IPS-20b (cell line): ENCODE measurements around the gene GBP5.
"Not testable (repeated sequence)": the region's sequence is repeated elsewhere in the genome, so short reads cannot be mapped to it uniquely, and the experiment has no call there.

Source experiments
- H3K27ac ChIP-seq: one replicate; pipeline ENCODE4 v1.5.1; 2013; ENCODE audit warnings: low read length
- H3K27me3 ChIP-seq: 2 replicates; pipeline ENCODE4 v1.6.1; 2013; ENCODE audit warnings: mild to moderate bottlenecking, low read length, inconsistent platforms; ENCODE audit not compliant: insufficient read depth
- H3K36me3 ChIP-seq: 2 replicates; pipeline ENCODE4 v1.6.1; 2013; ENCODE audit warnings: low read depth, mild to moderate bottlenecking, inconsistent platforms, low read length, moderate library complexity; ENCODE audit not compliant: insufficient read depth
- H3K4me1 ChIP-seq: 2 replicates; pipeline ENCODE4 v1.6.1; 2013; ENCODE audit warnings: mild to moderate bottlenecking, control low read depth, inconsistent platforms, low read length, moderate library complexity; ENCODE audit not compliant: insufficient read depth
- H3K4me3 ChIP-seq: 2 replicates; pipeline ENCODE4 v1.5.1; 2013; ENCODE audit warnings: mild to moderate bottlenecking, low read length, inconsistent platforms
- H3K9ac ChIP-seq: 2 replicates; pipeline ENCODE4 v1.6.1; 2013; ENCODE audit warnings: low read depth, mild to moderate bottlenecking, inconsistent platforms, low read length, moderate library complexity
- H3K9me3 ChIP-seq: 2 replicates; pipeline ENCODE4 v1.6.1; 2013; ENCODE audit warnings: mild to moderate bottlenecking, low read depth, low read length, inconsistent platforms; ENCODE audit not compliant: insufficient read depth

Gene GBP5

GRCh38 chr1:89299739-89300463 is 27.2 kb upstream of the GBP5 start:
- H3K9ac ChIP-seq, H3K9me3 ChIP-seq, H3K4me1 ChIP-seq, H3K4me3 ChIP-seq, H3K27ac ChIP-seq, H3K36me3 ChIP-seq, H3K27me3 ChIP-seq: not testable (repeated sequence)

GRCh38 chr1:89298461-89298860 is 25.8 kb upstream of the GBP5 start:
- Histone ChIP-seq H3K4me1 (no peaks in the 10 kb centered on the region), H3K36me3 (no peaks in the 10 kb centered on the region), H3K9me3 (no peaks in the 10 kb centered on the region), H3K27me3 (no peaks in the 10 kb centered on the region), H3K9ac (no peak overlapping the region), H3K27ac (no peak overlapping the region), H3K4me3 (no peak overlapping the region)

GRCh38 chr1:89295187-89295586 is 22.5 kb upstream of the GBP5 start:
- Histone ChIP-seq H3K27ac (no peak overlapping the region), H3K4me3 (no peak overlapping the region), H3K9ac (no peak overlapping the region), H3K9me3 (0 out of 2 replicates have a peak, but pooled peaks cover 4% of the 10 kb centered on the region), H3K27me3 (no peaks in the 10 kb centered on the region), H3K36me3 (no peaks in the 10 kb centered on the region), H3K4me1 (no peaks in the 10 kb centered on the region)

- Histone ChIP-seq H3K27ac (no peak overlapping the region), H3K4me1 (no peaks in the 10 kb centered on the region), H3K27me3 (no peaks in the 10 kb centered on the region), H3K9ac (no peak overlapping the region), H3K4me3 (no peak overlapping the region), H3K36me3 (no peaks in the 10 kb centered on the region), H3K9me3 (0 out of 2 replicates have a peak, but pooled peaks cover 4% of the 10 kb centered on the region)
Observed at GRCh38 chr1:89291276-89291675, 18.6 kb upstream of the GBP5 start.

GRCh38 chr1:89288051-89288340 is 15.3 kb upstream of the GBP5 start:
- no peak overlapping the region for H3K4me3 ChIP-seq
- no peak overlapping the region for H3K9ac ChIP-seq
- H3K27me3 ChIP-seq = no peaks in the 10 kb centered on the region
- H3K36me3 ChIP-seq = no peaks in the 10 kb centered on the region
- 0 out of 2 replicates have a peak, but pooled peaks cover 4% of the 10 kb centered on the region for H3K9me3 ChIP-seq
- H3K4me1 ChIP-seq = no peaks in the 10 kb centered on the region
- no peak overlapping the region for H3K27ac ChIP-seq

GRCh38 chr1:89287181-89288050 is 14.8 kb upstream of the GBP5 start:
- no peaks in the 10 kb centered on the region for H3K9me3 ChIP-seq
- H3K4me3 ChIP-seq = no peak overlapping the region
- H3K9ac ChIP-seq = no peak overlapping the region
- no peaks in the 10 kb centered on the region for H3K4me1 ChIP-seq
- no peaks in the 10 kb centered on the region for H3K27me3 ChIP-seq
- no peaks in the 10 kb centered on the region for H3K36me3 ChIP-seq
- H3K27ac ChIP-seq = no peak overlapping the region

GRCh38 chr1:89286549-89287180 is 14.0 kb upstream of the GBP5 start:
- no peaks in the 10 kb centered on the region for H3K4me1 ChIP-seq
- H3K27ac ChIP-seq = no peak overlapping the region
- H3K4me3 ChIP-seq = no peak overlapping the region
- no peak overlapping the region for H3K9ac ChIP-seq
- H3K9me3 ChIP-seq = no peaks in the 10 kb centered on the region
- H3K36me3 ChIP-seq = no peaks in the 10 kb centered on the region
- H3K27me3 ChIP-seq = no peaks in the 10 kb centered on the region

- Histone ChIP-seq H3K9ac (no peak overlapping the region), H3K4me1 (no peaks in the 10 kb centered on the region), H3K36me3 (no peaks in the 10 kb centered on the region), H3K27me3 (no peaks in the 10 kb centered on the region), H3K4me3 (no peak overlapping the region), H3K9me3 (no peaks in the 10 kb centered on the region), H3K27ac (no peak overlapping the region)
Observed at GRCh38 chr1:89285745-89286380, 13.2 kb upstream of the GBP5 start.

GRCh38 chr1:89284078-89284763 is 11.6 kb upstream of the GBP5 start:
- H3K9ac ChIP-seq, H3K4me1 ChIP-seq, H3K27ac ChIP-seq, H3K9me3 ChIP-seq, H3K36me3 ChIP-seq, H3K27me3 ChIP-seq, H3K4me3 ChIP-seq: not testable (repeated sequence)

- Histone ChIP-seq H3K4me1 (no peaks in the 10 kb centered on the region), H3K9me3 (no peaks in the 10 kb centered on the region), H3K9ac (no peak overlapping the region), H3K36me3 (no peaks in the 10 kb centered on the region), H3K27me3 (no peaks in the 10 kb centered on the region), H3K4me3 (no peak overlapping the region), H3K27ac (no peak overlapping the region)
Observed at GRCh38 chr1:89280766-89281165, 8.1 kb upstream of the GBP5 start.

- Histone ChIP-seq H3K36me3 (no peaks in the 10 kb centered on the region), H3K9me3 (no peaks in the 10 kb centered on the region), H3K27me3 (no peaks in the 10 kb centered on the region), H3K9ac (no peak overlapping the region), H3K4me1 (no peaks in the 10 kb centered on the region), H3K4me3 (no peak overlapping the region), H3K27ac (no peak overlapping the region)
Observed at GRCh38 chr1:89279011-89279466, 6.4 kb upstream of the GBP5 start.
